Liver (tissue), 3 donors: ENCODE results near the gene TDRD9.

Source experiments
- HNF4A ChIP-seq, 2 donors: conservative IDR thresholded peaks; 2 replicates each; pipeline ENCODE4 v1.6.1; 2016; ENCODE audit warnings: antibody characterized with exemption in 2 of 2, mild to moderate bottlenecking in 2 of 2
- HNF4G ChIP-seq: IDR thresholded peaks from 2 replicates; pipeline ENCODE4 v1.6.1; 2016; ENCODE audit warnings: antibody characterized with exemption
- JUND ChIP-seq, 2 donors: IDR thresholded peaks; 2 replicates each; pipeline ENCODE4 v1.6.1; 2016; ENCODE audit warnings: antibody characterized with exemption in 2 of 2
- RAD21 ChIP-seq, 2 donors: IDR thresholded peaks; 2 replicates each; pipeline ENCODE4 v1.6.1; 2016; ENCODE audit warnings: antibody characterized with exemption in 2 of 2, mild to moderate bottlenecking in 2 of 2
- RXRA ChIP-seq, 2 donors: IDR thresholded peaks; 2 replicates each; pipeline ENCODE4 v1.6.1; 2017 to 2018; ENCODE audit warnings: antibody characterized with exemption in 2 of 2, mild to moderate bottlenecking in 1 of 2
- SP1 ChIP-seq: IDR thresholded peaks from 2 replicates; pipeline ENCODE4 v1.6.1; 2018; ENCODE audit warnings: antibody characterized with exemption, mild to moderate bottlenecking
- TAF1 ChIP-seq: conservative IDR thresholded peaks from 2 replicates; pipeline ENCODE4 v1.6.1; 2016; ENCODE audit warnings: antibody characterized with exemption, mild to moderate bottlenecking
- TF ChIP-seq, protein P1 (sequence below): fragments of 150-350 bp; IDR thresholded peaks from 2 replicates; pipeline ENCODE4 v1.5.1; 2017; ENCODE audit warnings: improper control_type of control experiment, low read depth, low read length; ENCODE audit not compliant: missing input control
- TF ChIP-seq, protein P2 (sequence below): IDR thresholded peaks from 2 replicates; pipeline ENCODE4 v1.6.1; 2016; ENCODE audit warnings: antibody characterized with exemption
- TF ChIP-seq, protein P3 (sequence below): IDR thresholded peaks from 2 replicates; pipeline ENCODE4 v1.6.1; 2016; ENCODE audit warnings: antibody characterized with exemption
- donor health status: healthy.
- donor health status: healthy.

DNA sequence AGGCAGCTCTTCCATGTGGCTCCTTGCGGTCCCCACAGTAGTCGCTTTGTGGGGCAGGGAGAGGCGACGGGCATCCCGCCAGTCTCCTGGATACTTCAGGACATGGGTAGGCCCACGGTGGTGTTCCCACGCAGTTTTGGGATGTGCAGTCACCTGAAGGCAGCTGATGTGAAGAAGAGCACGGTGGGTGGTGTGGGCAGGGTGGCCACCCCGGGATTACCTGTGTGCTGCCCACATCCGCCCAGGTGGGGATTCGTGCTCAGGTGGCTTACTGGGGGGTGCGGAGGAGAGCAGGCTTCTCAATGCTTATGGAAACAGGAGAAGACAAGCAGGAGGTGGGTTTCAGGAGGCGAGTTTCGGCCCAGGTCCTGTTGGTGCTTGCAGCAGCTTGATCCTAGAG is 28.4 kb upstream of the TDRD9 start:
- TF ChIP-seq, protein P1, sequence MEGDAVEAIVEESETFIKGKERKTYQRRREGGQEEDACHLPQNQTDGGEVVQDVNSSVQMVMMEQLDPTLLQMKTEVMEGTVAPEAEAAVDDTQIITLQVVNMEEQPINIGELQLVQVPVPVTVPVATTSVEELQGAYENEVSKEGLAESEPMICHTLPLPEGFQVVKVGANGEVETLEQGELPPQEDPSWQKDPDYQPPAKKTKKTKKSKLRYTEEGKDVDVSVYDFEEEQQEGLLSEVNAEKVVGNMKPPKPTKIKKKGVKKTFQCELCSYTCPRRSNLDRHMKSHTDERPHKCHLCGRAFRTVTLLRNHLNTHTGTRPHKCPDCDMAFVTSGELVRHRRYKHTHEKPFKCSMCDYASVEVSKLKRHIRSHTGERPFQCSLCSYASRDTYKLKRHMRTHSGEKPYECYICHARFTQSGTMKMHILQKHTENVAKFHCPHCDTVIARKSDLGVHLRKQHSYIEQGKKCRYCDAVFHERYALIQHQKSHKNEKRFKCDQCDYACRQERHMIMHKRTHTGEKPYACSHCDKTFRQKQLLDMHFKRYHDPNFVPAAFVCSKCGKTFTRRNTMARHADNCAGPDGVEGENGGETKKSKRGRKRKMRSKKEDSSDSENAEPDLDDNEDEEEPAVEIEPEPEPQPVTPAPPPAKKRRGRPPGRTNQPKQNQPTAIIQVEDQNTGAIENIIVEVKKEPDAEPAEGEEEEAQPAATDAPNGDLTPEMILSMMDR = no peak
- no peak for TF ChIP-seq RAD21 (IDR thresholded peaks at IDR 0.05)
- TF ChIP-seq, protein P2, sequence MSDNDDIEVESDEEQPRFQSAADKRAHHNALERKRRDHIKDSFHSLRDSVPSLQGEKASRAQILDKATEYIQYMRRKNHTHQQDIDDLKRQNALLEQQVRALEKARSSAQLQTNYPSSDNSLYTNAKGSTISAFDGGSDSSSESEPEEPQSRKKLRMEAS = no peak
- no peak for TF ChIP-seq SP1
- TF ChIP-seq JUND (IDR thresholded peaks at IDR 0.05) = no peak
- TF ChIP-seq, protein P3, sequence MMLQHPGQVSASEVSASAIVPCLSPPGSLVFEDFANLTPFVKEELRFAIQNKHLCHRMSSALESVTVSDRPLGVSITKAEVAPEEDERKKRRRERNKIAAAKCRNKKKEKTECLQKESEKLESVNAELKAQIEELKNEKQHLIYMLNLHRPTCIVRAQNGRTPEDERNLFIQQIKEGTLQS = no peak
- TF ChIP-seq HNF4G = no peak
- no peak for TF ChIP-seq HNF4A (conservative IDR thresholded peaks at IDR 0.05)
- TF ChIP-seq RXRA (IDR thresholded peaks at IDR 0.05) = no peak
- no peak for TF ChIP-seq TAF1
